IPS-11a (cell line): ENCODE results near the gene CBR3.

Experiments
- H3K4me3 ChIP-seq: one replicate; pipeline ENCODE4 v1.5.1; 2013; ENCODE audit warnings: low read depth, low read length, control low read depth

CBR3 gene

GRCh38 chr21:36149788-36150711 is 15.2 kb downstream of the CBR3 start:
- H3K4me3 ChIP-seq, result no peak overlapping the region

GRCh38 chr21:36155603-36156338 is 20.9 kb downstream of the CBR3 start:
- H3K4me3 ChIP-seq, result peak overlapping the region; percentile 62

DNA sequence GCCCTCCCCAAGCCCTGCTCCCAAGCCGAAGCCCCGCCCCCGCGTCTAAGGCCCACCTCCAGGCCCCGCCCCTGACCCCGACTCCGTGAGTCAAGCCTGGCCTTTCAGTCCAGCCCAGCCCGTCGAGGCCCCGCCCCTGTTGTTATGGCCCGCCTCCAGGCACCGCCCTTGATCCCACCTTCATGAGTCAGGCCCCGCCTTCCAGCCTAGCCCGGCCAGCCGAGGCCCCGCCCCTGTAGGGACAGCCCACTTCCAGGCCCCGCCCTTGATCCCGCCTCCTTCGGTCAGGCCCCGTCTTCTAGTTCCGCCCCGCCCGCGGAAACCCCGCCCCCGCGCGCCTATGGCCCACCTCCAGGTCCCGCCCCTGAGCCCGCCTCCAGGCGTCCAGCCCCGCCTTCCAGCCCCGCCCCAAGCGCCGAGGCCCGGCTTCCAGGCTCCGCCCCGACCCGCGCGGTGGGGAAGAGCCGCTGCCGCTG is 21.5 kb downstream of the CBR3 start:
- H3K4me3 ChIP-seq, result peak overlapping the region; percentile 65

- H3K4me3 ChIP-seq, result peak within 1 kb of the TSS; percentile 65
These were observed 22.2 kb downstream of the CBR3 start, which contains the start of gene DOP1B for GRCh38 chr21:36156815-36157670. DOP1B (plus strand) TSS chr21:36156824; CDS start chr21:36164734, 7,910 bp downstream.

DNA sequence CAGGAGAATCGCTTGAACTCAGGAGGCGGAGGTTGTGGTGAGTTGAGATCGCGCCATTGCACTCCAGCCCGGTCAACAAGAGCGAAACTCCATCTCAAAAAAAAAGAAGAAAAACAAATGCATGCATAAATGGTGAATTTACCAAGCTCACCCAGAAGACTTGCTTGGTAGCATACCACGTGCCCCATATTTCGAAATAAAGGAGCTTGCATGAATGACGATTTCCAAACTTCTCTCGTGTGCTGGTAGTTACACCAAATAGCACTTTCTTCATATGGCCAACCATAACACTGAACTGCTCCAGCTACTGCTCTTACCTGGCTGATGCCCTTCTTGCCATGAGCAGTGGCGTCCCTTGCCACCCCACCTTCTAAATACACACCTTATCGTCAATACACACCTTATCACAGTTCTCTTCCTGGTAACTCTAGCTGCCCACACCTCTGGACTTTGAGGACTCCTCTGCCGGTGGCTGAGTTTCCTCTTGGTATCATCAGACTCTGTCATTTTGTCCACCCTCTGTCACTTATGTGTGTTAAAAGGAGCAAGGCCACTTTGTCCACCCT is 24.6 kb downstream of the CBR3 start:
- no peak overlapping the region for H3K4me3 ChIP-seq

DNA sequence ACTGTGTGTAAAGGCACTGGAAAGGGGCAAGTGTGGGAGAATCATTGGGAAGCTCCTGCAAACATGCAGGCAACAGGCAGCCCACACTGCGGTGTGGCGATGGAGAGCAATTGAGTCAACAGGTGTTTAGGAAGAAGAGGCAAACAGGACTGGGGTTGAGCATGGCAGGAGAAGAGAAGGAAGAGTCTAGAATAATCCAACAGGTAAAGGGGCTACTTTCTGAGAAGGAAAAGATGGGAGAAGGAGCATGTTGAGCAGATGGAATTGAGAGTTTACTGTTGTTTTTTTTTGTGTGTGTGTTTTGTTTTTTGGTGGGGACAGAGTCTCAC is 25.9 kb downstream of the CBR3 start:
- H3K4me3 ChIP-seq, result no peak overlapping the region

GRCh38 chr21:36162631-36163030 is 27.8 kb downstream of the CBR3 start:
- no peak overlapping the region for H3K4me3 ChIP-seq

- H3K4me3 ChIP-seq, result no peak overlapping the region
These were observed 29.2 kb downstream of the CBR3 start for GRCh38 chr21:36163750-36164741.

GRCh38 chr21:36165356-36165755 is 30.5 kb downstream of the CBR3 start:
- H3K4me3 ChIP-seq, result no peak overlapping the region

DNA sequence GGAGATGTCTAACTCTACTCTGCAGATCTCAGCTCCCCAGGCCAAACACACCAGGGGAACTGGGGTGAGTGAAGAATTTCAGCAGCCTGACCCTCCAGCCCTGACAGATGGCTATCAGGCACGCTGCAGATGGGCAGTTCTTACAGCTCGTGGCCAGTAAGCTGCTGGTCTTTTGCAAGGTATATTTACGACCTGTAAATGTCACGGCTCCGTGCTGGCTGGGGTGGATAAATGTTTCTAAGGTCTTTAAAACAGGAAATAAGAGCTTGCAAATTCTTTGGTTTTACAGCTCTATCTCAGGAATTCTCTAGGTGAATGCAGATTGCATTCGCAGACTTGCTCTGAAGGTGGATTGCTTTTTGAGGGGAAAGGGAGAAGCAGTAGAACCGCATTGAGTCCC is 31.8 kb downstream of the CBR3 start:
- H3K4me3 ChIP-seq, result no peak overlapping the region

DNA sequence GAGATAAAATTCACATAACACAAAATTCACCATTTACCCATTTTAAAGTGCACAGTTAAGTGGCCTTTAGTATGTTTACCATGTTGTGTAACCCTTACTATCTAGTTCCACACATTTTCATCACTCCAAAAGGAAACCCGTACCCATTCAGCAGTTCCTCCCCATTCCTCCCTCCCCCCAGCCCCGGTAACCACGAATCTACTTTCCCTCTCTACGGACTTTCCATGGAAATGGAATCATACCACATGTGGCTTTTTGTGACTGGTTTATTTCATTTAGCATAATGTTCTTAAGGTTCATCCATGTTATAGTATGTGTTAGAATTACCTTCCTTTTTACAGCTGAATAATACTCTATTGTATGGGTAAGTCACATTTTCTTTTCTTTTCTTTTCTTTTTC is 32.7 kb downstream of the CBR3 start:
- H3K4me3 ChIP-seq, result no peak overlapping the region

GRCh38 chr21:36169470-36170128 is 34.7 kb downstream of the CBR3 start:
- no peak overlapping the region for H3K4me3 ChIP-seq

GRCh38 chr21:36170823-36171222 is 35.9 kb downstream of the CBR3 start:
- H3K4me3 ChIP-seq, result no peak overlapping the region

DNA sequence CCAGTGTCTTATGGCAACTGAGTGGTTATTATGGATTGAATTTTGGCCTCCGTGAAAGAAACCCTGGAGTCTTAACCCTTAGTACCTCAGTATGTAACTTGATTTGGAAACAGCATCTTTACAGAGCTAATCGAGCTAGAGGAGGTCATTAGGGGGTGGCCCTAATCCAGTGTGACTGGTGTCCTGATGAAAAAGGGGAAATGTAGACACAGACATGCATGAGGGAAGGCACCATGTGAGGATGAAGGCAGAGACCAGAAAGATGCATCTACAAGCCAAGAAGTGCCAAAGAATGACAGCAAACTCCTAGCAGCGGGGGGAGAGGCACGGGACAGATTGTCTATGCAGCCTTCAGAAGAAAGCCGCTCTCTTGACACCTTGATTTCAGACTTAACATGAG is 36.5 kb downstream of the CBR3 start:
- no peak overlapping the region for H3K4me3 ChIP-seq

DNA sequence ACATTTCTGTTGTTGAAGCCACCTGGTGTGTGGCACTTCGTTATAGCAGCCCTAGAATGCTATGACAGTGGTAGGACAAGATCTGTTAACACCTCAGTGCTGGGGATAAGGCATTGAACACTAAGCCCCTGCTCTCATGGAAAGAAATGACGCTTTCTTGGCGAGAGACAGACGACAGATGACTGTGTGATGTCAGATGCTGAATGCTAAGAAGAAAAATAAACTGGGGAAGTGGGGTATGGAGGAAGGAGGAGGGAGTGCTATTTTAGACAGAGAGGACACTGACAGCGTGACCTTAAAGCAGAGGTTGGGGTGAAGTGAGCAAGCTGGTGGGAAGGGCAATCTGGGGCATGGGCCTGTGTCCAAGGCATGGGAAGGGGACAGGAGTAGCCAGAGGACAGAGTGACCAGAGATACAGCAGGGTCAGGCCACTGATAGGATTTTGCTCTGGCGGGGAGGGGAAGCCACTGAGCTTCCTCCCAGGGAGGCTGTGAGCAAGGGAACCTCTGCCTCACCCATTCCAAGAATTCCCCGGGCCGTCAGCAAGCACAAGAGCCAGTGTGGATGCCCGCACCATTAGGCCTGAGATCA is 37.0 kb downstream of the CBR3 start:
- H3K4me3 ChIP-seq, result no peak overlapping the region

- no peak overlapping the region for H3K4me3 ChIP-seq
These were observed 39.9 kb downstream of the CBR3 start for GRCh38 chr21:36174780-36175179.

DNA sequence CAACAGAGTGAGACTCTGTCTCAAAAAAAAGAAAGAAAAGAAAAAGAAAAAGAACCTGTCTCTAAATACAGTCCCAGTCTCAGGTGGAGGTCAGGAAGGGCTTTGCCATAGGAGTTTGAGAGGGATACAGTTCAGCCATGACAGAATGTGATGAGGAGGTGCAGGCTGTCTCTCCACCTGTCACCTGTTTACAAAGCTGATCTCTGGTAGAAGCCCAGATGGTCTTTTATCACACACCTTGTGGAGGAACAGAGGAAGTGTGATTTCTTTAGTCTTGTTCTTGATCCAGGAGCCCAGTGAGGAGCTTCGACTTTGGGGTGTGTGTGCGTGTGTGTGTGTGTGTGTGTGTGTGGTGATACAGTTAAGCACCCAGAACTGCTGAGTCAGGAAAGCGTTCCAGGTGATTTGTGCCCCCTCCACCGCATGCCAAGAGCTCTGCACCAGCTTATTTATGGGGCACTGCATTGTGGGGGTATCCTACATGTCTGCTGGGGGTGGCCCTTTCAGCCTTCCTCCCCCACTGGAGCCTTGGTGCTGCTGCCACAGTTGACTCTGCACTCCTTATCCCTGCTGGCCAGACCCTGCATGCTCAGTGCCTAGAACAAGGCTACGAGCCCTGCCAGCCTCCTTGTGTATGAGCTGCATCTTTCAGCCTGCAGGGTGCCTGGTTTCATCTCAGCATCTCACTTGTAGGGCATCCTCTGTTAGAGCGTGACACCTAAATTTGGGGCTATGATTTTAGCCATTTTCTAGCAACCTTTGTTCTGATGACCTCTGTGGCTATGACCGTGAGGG is 41.1 kb downstream of the CBR3 start:
- H3K4me3 ChIP-seq, result no peak overlapping the region

- no peak overlapping the region for H3K4me3 ChIP-seq
These were observed 43.5 kb downstream of the CBR3 start for GRCh38 chr21:36178349-36178748.
